Measurements from ENCODE around the gene LRRC1.

- TF ChIP-seq GATA3 (IDR thresholded peaks at IDR 0.05; ENCODE audit: low read depth, low read length) (no peak), GATA2 (IDR thresholded peaks at IDR 0.05; ENCODE audit: low read depth, low read length) (no peak)
These were observed 13.6 kb downstream of the LRRC1 start for GRCh38 chr6:53808302-53808881.
